Activated B cell treated with CpG ODN at 0.5 μM for 24 hours (primary cell): Measurements from ENCODE around the gene WDR26. TPM values are rescaled to one million over a fixed set of nuclear protein-coding genes. Genes with fewer than 3 reads are reported as not detected.
A peak's percentile ranks its signal among the peaks of the same experiment; 100 is the strongest.
"Not testable (repeated sequence)": the region's sequence is repeated elsewhere in the genome, so short reads cannot be mapped to it uniquely, and the experiment has no call there.

Experiments used
- ATAC-seq: fragments of 200-7000 bp; cut with Tn5 transposase; one replicate; pipeline ENCODE4 v1.10.0; 2021; ENCODE audit warnings: low read depth, mild to moderate bottlenecking, moderate library complexity
- CTCF ChIA-PET: fragments of 350-600 bp; sonication (Branson Sonifier 250); formaldehyde crosslinking; loops from one replicate; lab custom pipeline; 2021; ENCODE audit warnings: antibody characterized with exemption; lab: Charles Lee
- POLR2A ChIA-PET: fragments of 350-600 bp; sonication (Branson Sonifier 250); formaldehyde crosslinking; loops from one replicate; lab custom pipeline; 2021; ENCODE audit warnings: antibody characterized with exemption; lab: Charles Lee
- DNase-seq: peaks from one replicate; pipeline ENCODE4 v3.0.0; 2022
- H3K27ac Mint-ChIP-seq: one replicate; pipeline ENCODE4 v1.8.0; 2020; ENCODE audit warnings: mixed read lengths
- H3K27me3 Mint-ChIP-seq: one replicate; pipeline ENCODE4 v1.8.0; 2021; ENCODE audit warnings: mixed read lengths
- H3K36me3 Mint-ChIP-seq: one replicate; pipeline ENCODE4 v1.8.0; 2021; ENCODE audit warnings: low read depth, mixed read lengths
- H3K4me1 Mint-ChIP-seq: one replicate; pipeline ENCODE4 v1.8.0; 2021; ENCODE audit warnings: mixed read lengths
- H3K4me3 Mint-ChIP-seq: one replicate; pipeline ENCODE4 v1.8.0; 2020; ENCODE audit warnings: mild to moderate bottlenecking, mixed read lengths
- H3K9me3 Mint-ChIP-seq: one replicate; pipeline ENCODE4 v1.8.0; 2020; ENCODE audit warnings: mixed read lengths
- CTCF ChIP-seq: fragments of 200-600 bp; IDR thresholded peaks from one replicate; pipeline ENCODE4 v1.8.0; 2022; ENCODE audit warnings: antibody characterized with exemption, mild to moderate bottlenecking
- intact Hi-C: fragments of 100-400 bp; cut with micrococcal nuclease; formaldehyde crosslinking; loops from one replicate; pipeline ENCODE4 v1.15.1; 2024
- total RNA-seq: library from RNA; stranded (reverse); gene quantifications from 2 replicates; pipeline ENCODE4 v1.2.3, GENCODE V29; 2022

WDR26 gene
- total RNA-seq, 1 donor from 2014 or later, result 91.3 TPM

DNA sequence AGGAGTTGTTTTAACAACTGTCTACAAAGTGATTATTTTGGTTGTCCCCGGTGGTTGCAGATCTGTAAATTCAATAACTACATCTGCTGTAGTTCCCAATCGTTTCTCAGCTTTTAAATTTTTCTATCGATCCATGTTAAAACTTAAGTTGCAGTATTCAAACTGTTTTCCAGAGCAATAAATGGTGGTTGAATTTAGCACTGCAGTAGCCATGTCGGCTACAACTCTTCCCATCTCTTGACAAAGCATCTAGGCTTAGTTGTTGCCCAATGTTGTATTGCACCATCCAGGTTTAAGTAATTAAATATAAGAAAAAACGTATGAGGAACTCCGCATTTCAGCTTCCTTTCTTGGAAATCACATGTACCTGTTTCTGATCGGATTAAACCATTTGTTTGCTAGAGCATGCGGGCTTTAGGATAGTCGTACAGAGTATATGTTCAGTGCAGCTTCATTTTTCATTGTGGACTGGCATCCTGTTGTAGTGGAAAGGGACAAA is 76.9 kb downstream of the WDR26 start:
- TF ChIP-seq CTCF, result no peak
- ATAC-seq (no peak), DNase-seq (no peak)
- peak overlapping the region; percentile 33 for H3K27ac Mint-ChIP-seq
- POLR2A ChIA-PET, result no interaction called here
- H3K4me3 Mint-ChIP-seq, result peak overlapping the region; percentile 90
- H3K36me3 Mint-ChIP-seq, result peaks cover 9% of the 10 kb centered on the region
- CTCF ChIA-PET, result no interaction called here
- intact Hi-C loops, result loop anchor here (2.0 kb wide), 1 partner anchor 365 kb away; no protein-coding TSS in a partner anchor
- no peaks in the 10 kb centered on the region for H3K27me3 Mint-ChIP-seq
- no peaks in the 10 kb centered on the region for H3K9me3 Mint-ChIP-seq
- peaks cover 24% of the 10 kb centered on the region for H3K4me1 Mint-ChIP-seq

- peak; percentile 76 for DNase-seq
- H3K4me1 Mint-ChIP-seq, result peaks cover 24% of the 10 kb centered on the region
- intact Hi-C loops, result loop anchor here (1.0 to 2.0 kb wide), 6 partner anchors 27 to 364 kb away; partner anchors contain the start of genes DEGS1, FBXO28, NVL and WDR26
- H3K36me3 Mint-ChIP-seq, result peaks cover 6% of the 10 kb centered on the region
- no peaks in the 10 kb centered on the region for H3K9me3 Mint-ChIP-seq
- peak within 1 kb of the TSS; percentile 81 for H3K27ac Mint-ChIP-seq
- no peak for TF ChIP-seq CTCF
- H3K4me3 Mint-ChIP-seq, result peak within 1 kb of the TSS; percentile 91
- H3K27me3 Mint-ChIP-seq, result no peaks in the 10 kb centered on the region
- ChIA-PET CTCF (no interaction called here), POLR2A (interaction anchor here (0.6 to 1.5 kb wide), 2 partner anchors 27 to 78 kb away, joined by 3 to 4 read pairs; partner anchors contain the start of genes NVL and WDR26)
- ATAC-seq, result peak; percentile 99
Measured at GRCh38 chr1:224356685-224357625, 77.6 kb downstream of the WDR26 start, which contains the start of gene CNIH4. Gene CNIH4 (plus strand): TSS chr1:224356879. CDS start chr1:224356925, 46 bp downstream.

- Mint-ChIP-seq H3K27me3 (no peaks in the 10 kb centered on the region), H3K4me3 (no peak overlapping the region), H3K4me1 (peaks cover 23% of the 10 kb centered on the region), H3K36me3 (peaks cover 5% of the 10 kb centered on the region), H3K9me3 (no peaks in the 10 kb centered on the region), H3K27ac (no peak overlapping the region)
- ChIA-PET POLR2A (no interaction called here), CTCF (interaction anchor here (1.3 kb wide), 1 partner anchor 238 kb away, joined by 4 read pairs; no protein-coding TSS in a partner anchor)
- no peak for TF ChIP-seq CTCF
- intact Hi-C loops, result no loop called here
- no peak for ATAC-seq
- DNase-seq, result no peak
Measured at GRCh38 chr1:224353975-224354925, 80.3 kb downstream of the WDR26 start.

GRCh38 chr1:224352436-224353085 is 82.0 kb downstream of the WDR26 start:
- H3K36me3 Mint-ChIP-seq, H3K27ac Mint-ChIP-seq, H3K4me1 Mint-ChIP-seq, POLR2A ChIA-PET, H3K4me3 Mint-ChIP-seq, H3K27me3 Mint-ChIP-seq, H3K9me3 Mint-ChIP-seq, intact Hi-C loops, DNase-seq, ATAC-seq, CTCF ChIA-PET: not testable (repeated sequence)

DNA sequence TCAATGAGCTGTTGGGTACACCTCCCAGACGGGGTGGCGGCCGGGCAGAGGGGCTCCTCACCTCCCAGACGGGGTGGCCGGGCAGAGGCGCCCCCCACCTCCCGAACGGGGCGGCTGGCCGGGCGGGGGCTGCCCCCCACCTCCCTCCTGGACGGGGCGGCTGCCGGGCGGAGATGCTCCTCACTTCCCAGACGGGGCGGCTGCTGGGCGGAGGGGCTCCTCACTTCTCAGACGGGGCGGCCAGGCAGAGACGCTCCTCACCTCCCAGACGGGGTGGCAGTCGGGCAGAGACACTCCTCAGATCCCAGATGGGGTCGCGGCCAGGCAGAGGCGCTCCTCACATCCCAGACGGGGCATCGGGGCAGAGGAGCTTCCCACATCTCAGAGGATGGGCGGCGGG is 84.9 kb downstream of the WDR26 start:
- CTCF ChIA-PET, ATAC-seq, POLR2A ChIA-PET, H3K4me1 Mint-ChIP-seq, intact Hi-C loops, H3K4me3 Mint-ChIP-seq, H3K36me3 Mint-ChIP-seq, DNase-seq, H3K27me3 Mint-ChIP-seq, H3K9me3 Mint-ChIP-seq, H3K27ac Mint-ChIP-seq: not testable (repeated sequence)
